H4 (cell line): Measurements from ENCODE around the gene BLOC1S4. TPM values are rescaled to one million over a fixed set of nuclear protein-coding genes. Genes with fewer than 3 reads are reported as not detected.

Experiments
- DNase-seq: peaks from one replicate; pipeline ENCODE4 v3.0.0-alpha.2; 2015; ENCODE audit warnings: low spot score
- total RNA-seq: library from RNA; depleted of rRNA; stranded (reverse); fragments of >200 nt; shearing (Covaris generic); gene quantifications from 2 replicates; pipeline ENCODE4 v1.2.3, GENCODE V29; 2014; rRNA removed

Gene BLOC1S4
- total RNA-seq, 1 experiment from 2014 or later = 23.5 TPM

DNA sequence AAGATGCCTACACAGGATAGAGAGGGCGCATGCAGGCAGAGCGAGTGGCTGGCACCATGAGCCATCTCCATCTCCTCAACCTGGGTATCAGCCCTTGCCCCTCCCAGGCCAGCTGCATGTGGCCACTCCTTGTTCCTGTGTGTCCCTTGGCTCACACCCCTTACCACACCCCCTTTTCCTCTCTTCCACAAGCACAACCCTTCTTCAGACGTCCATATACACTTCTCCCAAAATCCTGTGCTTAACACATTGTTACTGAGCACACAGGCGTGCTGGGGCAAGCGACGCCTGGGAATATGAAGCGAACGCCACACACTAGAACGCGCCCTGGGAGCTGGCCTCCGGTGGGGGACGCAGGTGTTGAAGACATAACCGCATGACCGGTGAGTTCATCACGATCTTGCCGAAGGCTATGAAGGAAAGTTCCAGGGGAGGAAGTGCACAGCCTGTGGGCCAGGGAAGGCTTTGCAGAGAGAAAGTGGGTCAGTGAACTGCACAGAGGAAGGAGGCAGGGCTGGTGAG, 47.4 kb downstream of the BLOC1S4 start:
- DNase-seq = no peak

DNA sequence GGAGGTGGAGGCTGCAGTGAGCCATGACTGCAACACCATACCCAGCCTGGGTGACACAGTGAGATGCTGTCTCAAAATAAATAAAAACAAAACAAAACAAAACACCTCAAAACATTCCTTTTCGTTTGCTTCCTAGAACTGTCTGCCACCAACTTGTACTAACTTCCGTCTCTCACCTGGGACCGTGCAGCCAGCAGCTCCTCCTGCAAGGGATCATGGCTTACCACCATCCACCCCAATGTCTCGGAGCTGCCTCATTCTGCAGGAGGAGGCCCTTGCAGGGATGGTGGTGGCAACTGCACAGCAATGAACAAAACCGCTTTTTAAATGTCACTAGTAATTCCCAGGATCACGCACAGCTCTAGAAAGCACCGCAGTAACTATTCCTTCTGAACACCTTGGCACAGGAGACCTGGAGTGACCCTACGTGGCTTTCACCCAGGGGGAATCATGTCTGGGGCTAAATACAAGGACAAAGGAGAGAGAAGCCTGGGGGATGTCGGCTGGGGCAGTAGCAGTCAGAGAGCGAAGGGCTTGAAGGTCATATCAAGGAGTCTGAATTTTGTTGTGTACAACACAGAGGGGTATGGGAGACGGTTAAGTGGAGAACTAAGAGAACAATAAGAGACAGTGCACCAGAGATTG, 49.1 kb downstream of the BLOC1S4 start:
- DNase-seq = no peak

DNA sequence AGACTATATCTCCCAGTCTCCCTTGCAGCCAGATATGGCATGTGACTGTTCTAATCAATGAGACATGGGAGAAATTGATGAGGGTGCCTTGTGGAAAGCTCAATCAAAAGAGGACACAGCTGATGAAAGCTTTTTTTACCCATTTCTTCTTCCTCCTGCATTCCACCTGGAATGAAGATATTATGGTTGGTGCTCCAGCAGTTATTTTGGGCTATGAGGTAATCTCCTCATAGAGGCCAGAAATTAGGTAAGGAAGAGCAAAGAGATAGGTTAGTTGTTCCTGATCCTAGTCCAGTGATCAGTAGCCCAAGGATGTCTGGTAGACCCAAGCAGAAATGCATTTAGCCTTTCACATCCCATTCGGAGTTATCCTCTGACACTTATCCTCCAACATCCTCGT, 49.7 kb downstream of the BLOC1S4 start:
- DNase-seq = no peak

Other genes with a start within 250 kb of the BLOC1S4 start
- 0.91 and 1.3 TPM in 2 replicates for gene PPP2R2C, start 243.6 kb upstream of the BLOC1S4 start, total RNA-seq
- gene MAN2B2, start 141.0 kb upstream of the BLOC1S4 start, total RNA-seq = 11.1 and 11.9 TPM in 2 replicates
- gene MRFAP1, start 75.5 kb upstream of the BLOC1S4 start, total RNA-seq = 82.6 and 203 TPM in 2 replicates
- gene S100P, start 22.3 kb upstream of the BLOC1S4 start, total RNA-seq = 0.21 and 0.35 TPM in 2 replicates
- gene MRFAP1L1, start 6.3 kb upstream of the BLOC1S4 start, total RNA-seq = 104 and 118 TPM in 2 replicates
- gene KIAA0232, start 66.6 kb downstream of the BLOC1S4 start, total RNA-seq = 15.1 and 24.3 TPM in 2 replicates
- 38.9 and 43.0 TPM in 2 replicates for gene TBC1D14, start 193.7 kb downstream of the BLOC1S4 start, total RNA-seq